HepG2 (cell line): ENCODE results near the gene RGSL1. TPM values are rescaled to one million over a fixed set of nuclear protein-coding genes. Genes with fewer than 3 reads are reported as not detected.
A peak's percentile ranks its signal among the peaks of the same experiment; 100 is the strongest.

Experiments used
- ATAC-seq: fragments of 200-7000 bp; cut with Tn5 transposase; 3 replicates; pipeline ENCODE4 v1.9.1; 2020; ENCODE audit warnings: mild to moderate bottlenecking, moderate library complexity
- BruUV-seq: library from RNA; stranded (reverse); fragments of 400-500 nt; replicated peaks from 2 replicates; lab custom pipeline; 2021; lab: Mats Ljungman, UMichigan
- CTCF ChIA-PET: fragments of 300-600 bp; formaldehyde crosslinking; extraction: SDS; loops from one replicate; lab custom pipeline; 2021; ENCODE audit warnings: low total read pairs, inconsistent platforms, low intra/inter-chr PET ratio; lab: Yijun Ruan, JAX
- POLR2A ChIA-PET: fragments of 350-600 bp; sonication (Branson Sonifier 250); formaldehyde crosslinking; loops from one replicate; lab custom pipeline; 2020; ENCODE audit warnings: antibody characterized with exemption, inconsistent platforms; lab: Yijun Ruan, JAX
- DNase-seq: peaks from one replicate; pipeline ENCODE4 v3.0.0-alpha.2; 2015; ENCODE audit warnings: low spot score
- FAIRE-seq: peaks from 3 replicates; lab custom pipeline; 2011; peaks lifted over from hg19 to GRCh38; lab: Jason Lieb, UNC
- H2AFZ ChIP-seq: one replicate; pipeline ENCODE4 v1.6.1; 2011; ENCODE audit warnings: low read length, inconsistent platforms
- H3K27ac ChIP-seq: fragments of 300-600 bp; 3 replicates; pipeline ENCODE4 v1.8.0; 2011; ENCODE audit warnings: mixed run types, mild to moderate bottlenecking, mixed read lengths, low read length, inconsistent platforms; ENCODE audit not compliant: insufficient read depth; ENCODE audit errors: extremely low read length
- H3K27me3 ChIP-seq, 2 experiments: fragments of 200-600 bp in 1 of 2; 2 replicates in 1 of 2; 3 replicates in 1 of 2; pipeline versions ENCODE4 v1.6.0 to v1.8.0; 2011; ENCODE audit warnings: low read length in 2 of 2, mild to moderate bottlenecking in 2 of 2, moderate library complexity in 2 of 2, inconsistent platforms in 1 of 2; ENCODE audit not compliant: insufficient read depth in 2 of 2, control insufficient read depth in 1 of 2
- H3K36me3 ChIP-seq, 2 experiments: fragments of 200-600 bp in 1 of 2; replicated peaks in 1 of 2; 2 replicates in 1 of 2; 3 replicates in 1 of 2; pipeline versions ENCODE4 v1.5.1 to v1.8.0; 2011; ENCODE audit warnings: low read length in 2 of 2, inconsistent platforms in 1 of 2; ENCODE audit not compliant: insufficient read depth in 2 of 2, control insufficient read depth in 1 of 2
- H3K4me1 ChIP-seq: 2 replicates; pipeline ENCODE4 v1.5.1; 2012; ENCODE audit warnings: low read length, inconsistent platforms; ENCODE audit not compliant: insufficient read depth
- H3K4me2 ChIP-seq: 2 replicates; pipeline ENCODE4 v1.6.0; 2011; ENCODE audit warnings: low read depth, low read length, inconsistent platforms
- H3K4me3 ChIP-seq, 3 experiments: fragments of 200-600 bp in 1 of 3; sonication (generic), shearing (Covaris generic) in 1 of 3; replicated peaks in 1 of 3; 2 replicates each; pipeline ENCODE4 v1.5.1; 2011 to 2016; ENCODE audit warnings: low read length in 3 of 3, inconsistent platforms in 2 of 3, low read depth in 2 of 3, mild to moderate bottlenecking in 2 of 3, control low read depth in 1 of 3, mixed read lengths in 1 of 3; ENCODE audit not compliant: insufficient read depth in 1 of 3
- H3K79me2 ChIP-seq: one replicate; pipeline ENCODE4 v1.6.1; 2011; ENCODE audit warnings: low read length, inconsistent platforms; ENCODE audit not compliant: insufficient read depth
- H3K9ac ChIP-seq: 2 replicates; pipeline ENCODE4 v1.6.0; 2011; ENCODE audit warnings: mild to moderate bottlenecking, low read depth, low read length, inconsistent platforms; ENCODE audit not compliant: insufficient read depth
- H3K9me3 ChIP-seq: 2 replicates; pipeline ENCODE4 v1.5.1; 2012; ENCODE audit warnings: mild to moderate bottlenecking, low read length
- H4K20me1 ChIP-seq: 2 replicates; pipeline ENCODE4 v1.6.0; 2011; ENCODE audit warnings: inconsistent platforms, mild to moderate bottlenecking, low read length, moderate library complexity; ENCODE audit not compliant: insufficient read depth
- HIVEP1 ChIP-seq: sonication (generic); formaldehyde crosslinking; IDR thresholded peaks from 2 replicates; pipeline ENCODE4 v1.4.0; 2020; ENCODE audit warnings: mild to moderate bottlenecking, missing genetic modification reagents
- KAT2B ChIP-seq: fragments of 150-350 bp; IDR thresholded peaks from 2 replicates; pipeline ENCODE4 v1.6.1; 2014; ENCODE audit warnings: low read depth, low read length, borderline replicate concordance
- NR2F1 ChIP-seq, 2 experiments: fragments of 450-650 bp in 1 of 2; formaldehyde crosslinking in 1 of 2; IDR thresholded peaks; 2 replicates each; pipeline versions ENCODE4 v1.5.0 to v1.6.1; 2016 to 2020; ENCODE audit warnings: mild to moderate bottlenecking in 1 of 2, missing compliant biosample characterization in 1 of 2, missing genetic modification reagents in 1 of 2, moderate library complexity in 1 of 2
- PBX3 ChIP-seq: sonication (generic); formaldehyde crosslinking; IDR thresholded peaks from 2 replicates; pipeline ENCODE4 v1.8.1; 2023; ENCODE audit warnings: missing genetic modification reagents, inconsistent platforms, borderline replicate concordance
- TP53 ChIP-seq: sonication (generic); formaldehyde crosslinking; conservative IDR thresholded peaks from 2 replicates; pipeline ENCODE4 v1.4.0; 2020; ENCODE audit warnings: missing genetic modification reagents
- TRIM24 ChIP-seq: sonication (generic); formaldehyde crosslinking; IDR thresholded peaks from 2 replicates; pipeline ENCODE4 v1.8.0; 2022; ENCODE audit warnings: mild to moderate bottlenecking, missing genetic modification reagents
- ZBTB10 ChIP-seq: sonication (generic); formaldehyde crosslinking; IDR thresholded peaks from 2 replicates; pipeline ENCODE4 v1.4.0; 2020; ENCODE audit warnings: missing genetic modification reagents, borderline replicate concordance
- ZBTB3 ChIP-seq: sonication (generic); formaldehyde crosslinking; IDR thresholded peaks from 2 replicates; pipeline ENCODE4 v1.4.0; 2020; ENCODE audit warnings: low read depth, mild to moderate bottlenecking, moderate library complexity, missing genetic modification reagents, borderline replicate concordance
- ZFP91 ChIP-seq: sonication (generic); formaldehyde crosslinking; IDR thresholded peaks from 2 replicates; pipeline ENCODE4 v1.9.0; 2022; ENCODE audit warnings: missing genetic modification reagents, mild to moderate bottlenecking, borderline replicate concordance
- WGBS: methylation state at CpG from one replicate; pipeline ENCODE4 v1.1.6; 2017; ENCODE audit warnings: low lambda C conversion rate; 5-methylcytosine and 5-hydroxymethylcytosine counted together
- in situ Hi-C: cut with HindIII; loops from 2 replicates; pipeline ENCODE4 v1.10.0; 2017; ENCODE audit warnings: low pct_unique_long_range_greater_than_20kb; ENCODE audit not compliant: extremely low pct_ligation_motif_present
- intact Hi-C: fragments of 100-400 bp; cut with micrococcal nuclease; formaldehyde crosslinking; loops from one replicate; pipeline ENCODE4 v1.10.0; 2022; ENCODE audit not compliant: unreplicated experiment
- polyA plus RNA-seq, 8 experiments: library from polyadenylated mRNA; depleted of rRNA in 3 of 8; stranded (reverse) in 7 of 8; unstranded in 1 of 8; fragments of >200 nt; fragmentation: Illumina TruSeq in 4 of 8; extraction: Trizol in 4 of 8; gene quantifications; 2 replicates each; pipeline versions ENCODE4 v1.2.1 to v1.2.3, GENCODE V29; 2011 to 2016; ENCODE audit warnings: low read depth in 4 of 8, missing spikeins in 1 of 8, mixed read lengths in 1 of 8; ENCODE audit not compliant: insufficient read depth in 1 of 8
- total RNA-seq, 5 experiments: library from RNA; depleted of rRNA; stranded (reverse); fragments of >200 nt; fragmentation: Illumina TruSeq; extraction: Trizol; gene quantifications; 2 replicates each; pipeline ENCODE4 v1.2.3, GENCODE V29; 2016; ENCODE audit warnings: low read depth in 1 of 5
- TF ChIP-seq, protein P1 (sequence below): sonication (generic); formaldehyde crosslinking; IDR thresholded peaks from 2 replicates; pipeline ENCODE4 v1.9.0; 2021; ENCODE audit warnings: missing genetic modification reagents, borderline replicate concordance

RGSL1 gene
- total and polyA plus RNA-seq, 2 of the 13 experiments (the other 11 are each of a cell fraction or from before 2014, with no cell fraction given), result not detected

- H4K20me1 ChIP-seq, result no peaks in the 10 kb centered on the region
- in situ Hi-C loops (no loop called here), intact Hi-C loops (no loop called here)
- H3K4me2 ChIP-seq, result 0 out of 2 replicates have a peak overlapping the region, but pooled peaks have one; percentile 73
- 100% methylated on average over 1 of the region's 3 CpGs for WGBS
- no peak overlapping the region for H3K27ac ChIP-seq
- no peaks in the 10 kb centered on the region for H3K79me2 ChIP-seq
- no peak overlapping the region for H2AFZ ChIP-seq
- no TSS peak for BruUV-seq
- H3K9me3 ChIP-seq, result no peaks in the 10 kb centered on the region
- ChIA-PET CTCF (no interaction called here), POLR2A (no interaction called here)
- H3K27me3 ChIP-seq, result no peaks in the 10 kb centered on the region; a peak in 1 of 5 replicates
- peaks cover 9% of the 10 kb centered on the region for H3K4me1 ChIP-seq
- no peak for DNase-seq
- no peak for FAIRE-seq
- no peaks in the 10 kb centered on the region for H3K36me3 ChIP-seq
- 0 out of 6 replicates have a peak overlapping the region, but pooled peaks of 1 of the 3 experiments have one; percentile 67 for H3K4me3 ChIP-seq
- H3K9ac ChIP-seq, result no peak overlapping the region
- no peak; the same call in 2 of the 3 replicates for ATAC-seq
- no peak for TF ChIP-seq ZBTB3
- no peak for TF ChIP-seq NR2F1 (CRISPR knock-in tag; IDR thresholded peaks at IDR 0.05)
- no peak for TF ChIP-seq ZFP91 (CRISPR knock-in tag)
- no peak for TF ChIP-seq PBX3 (CRISPR knock-in tag)
- no peak for TF ChIP-seq ZBTB10 (CRISPR knock-in tag)
- TF ChIP-seq TP53 (CRISPR knock-in tag), result no peak
- TF ChIP-seq, protein P1, sequence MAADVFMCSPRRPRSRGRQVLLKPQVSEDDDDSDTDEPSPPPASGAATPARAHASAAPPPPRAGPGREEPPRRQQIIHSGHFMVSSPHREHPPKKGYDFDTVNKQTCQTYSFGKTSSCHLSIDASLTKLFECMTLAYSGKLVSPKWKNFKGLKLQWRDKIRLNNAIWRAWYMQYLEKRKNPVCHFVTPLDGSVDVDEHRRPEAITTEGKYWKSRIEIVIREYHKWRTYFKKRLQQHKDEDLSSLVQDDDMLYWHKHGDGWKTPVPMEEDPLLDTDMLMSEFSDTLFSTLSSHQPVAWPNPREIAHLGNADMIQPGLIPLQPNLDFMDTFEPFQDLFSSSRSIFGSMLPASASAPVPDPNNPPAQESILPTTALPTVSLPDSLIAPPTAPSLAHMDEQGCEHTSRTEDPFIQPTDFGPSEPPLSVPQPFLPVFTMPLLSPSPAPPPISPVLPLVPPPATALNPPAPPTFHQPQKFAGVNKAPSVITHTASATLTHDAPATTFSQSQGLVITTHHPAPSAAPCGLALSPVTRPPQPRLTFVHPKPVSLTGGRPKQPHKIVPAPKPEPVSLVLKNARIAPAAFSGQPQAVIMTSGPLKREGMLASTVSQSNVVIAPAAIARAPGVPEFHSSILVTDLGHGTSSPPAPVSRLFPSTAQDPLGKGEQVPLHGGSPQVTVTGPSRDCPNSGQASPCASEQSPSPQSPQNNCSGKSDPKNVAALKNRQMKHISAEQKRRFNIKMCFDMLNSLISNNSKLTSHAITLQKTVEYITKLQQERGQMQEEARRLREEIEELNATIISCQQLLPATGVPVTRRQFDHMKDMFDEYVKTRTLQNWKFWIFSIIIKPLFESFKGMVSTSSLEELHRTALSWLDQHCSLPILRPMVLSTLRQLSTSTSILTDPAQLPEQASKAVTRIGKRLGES (CRISPR knock-in tag), result no peak
- no peak for TF ChIP-seq TRIM24 (CRISPR knock-in tag)
- no peak for TF ChIP-seq HIVEP1
- TF ChIP-seq KAT2B, result no peak
These were observed 139.6 kb downstream of the RGSL1 start for GRCh38 chr1:182589520-182589919.
